GM19099 (cell line): ENCODE data around the gene RHOB.
A peak's percentile ranks its signal among the peaks of the same experiment; 100 is the strongest.

Experiments used
- POLR2A ChIP-seq: IDR thresholded peaks from 3 replicates; pipeline ENCODE4 v1.6.1; 2011; ENCODE audit warnings: low read depth; ENCODE audit not compliant: insufficient read length; ENCODE audit errors: extremely low read depth

Gene RHOB

GRCh38 chr2:20444101-20444992, 2.5 kb upstream of the RHOB start:
- TF ChIP-seq POLR2A = no peak

DNA sequence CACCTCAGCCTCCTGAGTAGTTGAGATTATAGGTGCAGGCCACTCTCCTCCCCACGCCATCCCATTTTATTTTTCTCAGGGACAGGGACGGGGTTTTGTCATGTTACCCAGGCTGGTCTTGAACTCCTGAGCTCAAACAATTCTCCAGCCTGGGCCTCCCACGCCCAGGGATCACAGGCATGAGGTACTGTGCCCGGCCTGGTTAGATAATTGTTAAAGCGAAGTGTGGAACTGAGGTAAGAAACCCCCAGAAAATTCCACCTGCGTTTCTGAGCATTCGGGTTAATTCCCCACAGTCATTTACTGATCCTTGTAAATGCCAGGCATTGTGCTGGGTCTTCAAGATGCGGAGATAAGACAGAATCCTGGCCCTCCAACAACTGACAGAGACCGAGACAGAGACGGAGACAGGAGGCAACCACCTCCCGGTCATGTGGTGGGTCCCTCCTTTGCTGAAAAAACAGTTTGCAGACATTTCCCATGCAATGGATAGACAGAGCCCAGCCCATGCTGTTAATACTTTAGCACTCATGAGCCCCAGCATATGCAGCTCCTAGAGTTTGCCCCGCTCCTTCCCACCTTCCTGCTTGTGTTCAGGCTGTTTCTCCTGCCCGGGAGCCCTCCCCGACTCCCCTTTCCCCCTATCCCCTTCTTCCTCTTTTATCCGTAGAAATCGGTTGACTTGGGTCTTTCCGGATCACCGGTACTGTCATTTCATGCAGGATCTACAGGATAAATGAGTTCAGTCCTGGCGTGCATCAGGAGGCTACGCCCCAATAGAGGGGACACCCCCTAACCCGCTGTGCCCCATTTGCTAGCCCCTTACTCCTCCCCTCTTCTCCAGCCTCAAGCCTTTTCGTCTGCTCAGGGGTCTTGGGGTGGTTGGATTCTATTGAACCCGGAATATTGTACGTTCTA, 1.6 kb upstream of the RHOB start:
- no peak for TF ChIP-seq POLR2A

GRCh38 chr2:20446255-20446916, 488 bp upstream of the RHOB start:
- TF ChIP-seq POLR2A = no peak

- no peak for TF ChIP-seq POLR2A
Observed at GRCh38 chr2:20447437-20448245, 767 bp downstream of the RHOB start.

- no peak for TF ChIP-seq POLR2A
Observed at GRCh38 chr2:20448246-20448976, 1.5 kb downstream of the RHOB start.

GRCh38 chr2:20448977-20449306, 2.1 kb downstream of the RHOB start:
- no peak for TF ChIP-seq POLR2A

DNA sequence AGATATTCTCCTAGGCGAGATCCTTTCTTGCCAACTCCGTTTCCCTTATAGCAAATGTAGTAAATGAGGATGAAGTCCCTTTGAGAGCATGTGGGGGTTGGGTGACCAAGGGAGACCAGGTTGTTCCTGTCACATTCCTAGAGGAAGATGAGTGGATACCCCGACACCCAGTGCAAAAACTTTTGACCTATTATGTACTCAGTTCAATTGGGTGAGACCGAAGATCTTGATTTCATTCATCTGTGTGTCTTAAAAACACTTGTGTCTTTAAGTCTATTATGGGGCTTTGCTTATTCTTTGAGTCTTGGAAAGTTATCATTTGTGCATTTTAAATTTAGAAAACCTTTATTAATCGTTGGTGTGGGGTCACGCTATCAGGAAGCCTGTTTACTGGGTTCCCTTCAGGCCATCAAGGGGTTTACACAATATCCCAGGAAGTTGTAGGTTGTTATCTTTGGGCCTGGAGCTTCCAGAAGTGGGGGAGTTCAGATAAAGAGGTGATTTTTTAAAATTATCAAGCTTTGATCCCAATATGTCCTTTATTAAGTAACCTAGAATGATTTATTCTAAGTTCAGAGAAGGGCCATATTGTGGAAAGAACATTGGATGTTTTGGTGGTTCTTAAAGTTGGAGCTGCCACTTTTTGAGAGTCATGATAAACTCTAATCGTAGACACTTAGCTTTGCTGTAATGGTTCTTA, 2.8 kb downstream of the RHOB start:
- peak; percentile 29 for TF ChIP-seq POLR2A

DNA sequence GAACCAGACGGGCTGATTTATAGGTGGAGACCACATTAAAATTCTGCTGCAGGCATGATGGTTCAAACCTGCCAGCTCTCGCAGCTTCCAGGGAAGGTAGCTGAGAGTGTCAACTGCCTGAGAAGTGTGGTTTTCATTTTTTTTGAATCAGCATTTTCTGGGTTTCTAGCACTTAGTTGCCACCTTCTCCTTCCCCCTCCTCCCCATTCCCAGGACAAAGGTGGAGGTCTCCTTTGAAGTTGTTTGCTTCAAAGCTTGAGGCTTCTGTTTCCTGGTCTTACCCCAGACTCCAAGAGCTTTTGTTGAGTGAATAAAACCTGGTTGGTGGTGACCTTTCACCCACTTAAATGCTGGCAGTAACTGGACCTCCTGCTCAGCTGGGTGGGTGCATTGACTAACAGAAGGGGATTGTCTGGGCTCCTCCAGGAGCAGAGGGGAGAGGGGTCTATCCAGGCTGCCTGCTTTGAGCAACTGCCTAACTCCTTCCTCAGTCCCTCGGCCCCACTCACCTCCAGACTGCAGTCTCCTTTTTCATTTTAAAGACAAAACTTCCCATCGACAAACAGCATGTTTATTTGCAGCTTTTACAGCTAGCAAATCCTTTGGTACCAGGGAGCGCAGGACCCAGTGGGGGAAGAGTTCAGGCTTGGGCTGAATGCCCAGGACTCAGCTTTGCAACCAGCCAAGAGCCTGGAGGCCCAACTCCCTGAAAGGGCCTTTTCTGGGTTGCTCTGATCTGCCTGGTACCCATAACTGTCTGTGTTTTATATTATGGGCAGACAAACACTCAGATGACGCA, 3.5 kb downstream of the RHOB start:
- TF ChIP-seq POLR2A = no peak

DNA sequence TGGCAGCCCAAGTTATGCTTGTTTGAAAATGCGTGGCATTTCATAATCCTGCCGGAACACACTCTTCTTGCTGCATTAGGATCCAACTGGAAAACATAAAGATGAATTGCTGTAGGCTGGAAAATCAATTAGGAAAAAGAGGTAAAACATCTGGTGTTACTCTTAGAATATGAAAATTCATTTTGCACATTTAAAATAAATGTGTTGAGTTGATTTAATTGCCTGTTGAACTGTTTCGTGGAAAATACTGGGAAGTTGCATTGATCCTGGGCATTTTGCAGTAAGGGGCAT, 4.1 kb downstream of the RHOB start:
- TF ChIP-seq POLR2A = no peak

GRCh38 chr2:20451341-20451740, 4.5 kb downstream of the RHOB start:
- TF ChIP-seq POLR2A = no peak

GRCh38 chr2:20451761-20452499, 5.1 kb downstream of the RHOB start:
- TF ChIP-seq POLR2A = no peak

GRCh38 chr2:20452551-20452950, 5.7 kb downstream of the RHOB start:
- no peak for TF ChIP-seq POLR2A
